Measurements from ENCODE around the gene UBAC2. TPM values are rescaled to one million over a fixed set of nuclear protein-coding genes. Genes with fewer than 3 reads are reported as not detected.

Gene UBAC2
- total and polyA plus RNA-seq, 2 experiments from 2014 or later, result 78.2 to 83.1 TPM

- TF ChIP-seq CTCF (IDR thresholded peaks at IDR 0.05; ENCODE audit: poor library complexity), result no peak
- TF ChIP-seq EZH2phosphoT487 (IDR thresholded peaks at IDR 0.05; ENCODE audit: low read depth, severe bottlenecking, unreplicated experiment), result no peak
- no peak for TF ChIP-seq EZH2 (IDR thresholded peaks at IDR 0.05; ENCODE audit: borderline replicate concordance)
- Histone ChIP-seq H3K27me3 (no peaks in the 10 kb centered on the region), H3K36me3 (replicated peaks; ENCODE audit: insufficient read depth, low read depth) (no peaks in the 10 kb centered on the region), H3K9me3 (ENCODE audit: low read depth) (no peaks in the 10 kb centered on the region), H4K20me1 (ENCODE audit: insufficient read depth, poor library complexity, severe bottlenecking) (no peaks in the 10 kb centered on the region), H3K79me2 (no peaks in the 10 kb centered on the region), H2AFZ (no peak overlapping the region), H3K4me2 (no peak overlapping the region), H3K4me3 (no peak overlapping the region), H3K9me2 (replicated peaks; ENCODE audit: insufficient read depth) (no peaks in the 10 kb centered on the region), H3K4me1 (ENCODE audit: insufficient read depth) (peaks cover 7% of the 10 kb centered on the region), H3K27ac (no peak overlapping the region)
- DNase-seq (ENCODE audit: low spot score), result no peak
Measured at GRCh38 chr13:99192480-99192879, 8.2 kb upstream of the UBAC2 start.

- Histone ChIP-seq H3K4me2 (no peak overlapping the region), H3K27me3 (no peaks in the 10 kb centered on the region), H3K9me3 (ENCODE audit: low read depth) (no peaks in the 10 kb centered on the region), H4K20me1 (ENCODE audit: insufficient read depth, poor library complexity, severe bottlenecking) (no peaks in the 10 kb centered on the region), H3K79me2 (no peaks in the 10 kb centered on the region), H3K36me3 (replicated peaks; ENCODE audit: insufficient read depth, low read depth) (no peaks in the 10 kb centered on the region), H3K4me3 (no peak overlapping the region), H3K9me2 (replicated peaks; ENCODE audit: insufficient read depth) (no peaks in the 10 kb centered on the region), H3K4me1 (ENCODE audit: insufficient read depth) (peaks cover 7% of the 10 kb centered on the region), H2AFZ (no peak overlapping the region), H3K27ac (no peak overlapping the region)
- TF ChIP-seq EZH2 (IDR thresholded peaks at IDR 0.05; ENCODE audit: borderline replicate concordance) (no peak), CTCF (IDR thresholded peaks at IDR 0.05; ENCODE audit: poor library complexity) (no peak), EZH2phosphoT487 (IDR thresholded peaks at IDR 0.05; ENCODE audit: low read depth, severe bottlenecking, unreplicated experiment) (no peak)
- WGBS (ENCODE audit: low lambda C conversion rate, missing lambda C conversion rate), result 83% methylated on average over 4 of the region's 4 CpGs
- DNase-seq (ENCODE audit: low spot score), result no peak
Measured at GRCh38 chr13:99193152-99193551, 7.5 kb upstream of the UBAC2 start.

- Histone ChIP-seq H3K27ac (peak overlapping the region; percentile 33), H3K36me3 (replicated peaks; ENCODE audit: insufficient read depth, low read depth) (no peaks in the 10 kb centered on the region)
- WGBS (ENCODE audit: low lambda C conversion rate, missing lambda C conversion rate), result 79% methylated on average over 5 of the region's 5 CpGs
Measured at GRCh38 chr13:99196466-99197116, 4.1 kb upstream of the UBAC2 start.

More at GRCh38 chr13:99196466-99197116, 4.1 kb upstream of the UBAC2 start:
- Histone ChIP-seq H3K9me3 (ENCODE audit: low read depth) (no peaks in the 10 kb centered on the region), H3K4me2 (no peak overlapping the region), H4K20me1 (ENCODE audit: insufficient read depth, poor library complexity, severe bottlenecking) (no peaks in the 10 kb centered on the region), H3K9me2 (replicated peaks; ENCODE audit: insufficient read depth) (no peaks in the 10 kb centered on the region), H3K4me1 (ENCODE audit: insufficient read depth) (peaks cover 10% of the 10 kb centered on the region), H3K79me2 (peaks cover 5% of the 10 kb centered on the region), H3K27me3 (no peaks in the 10 kb centered on the region), H2AFZ (no peak overlapping the region), H3K4me3 (no peak overlapping the region)
- TF ChIP-seq CTCF (IDR thresholded peaks at IDR 0.05; ENCODE audit: poor library complexity) (no peak), EZH2phosphoT487 (IDR thresholded peaks at IDR 0.05; ENCODE audit: low read depth, severe bottlenecking, unreplicated experiment) (no peak), EZH2 (IDR thresholded peaks at IDR 0.05; ENCODE audit: borderline replicate concordance) (no peak)
- DNase-seq (ENCODE audit: low spot score), result no peak

Measured in hepatocyte (in vitro differentiated cells).